HepG2 (cell line): ENCODE results near the gene CACNA1I. TPM values are rescaled to one million over a fixed set of nuclear protein-coding genes. Genes with fewer than 3 reads are reported as not detected.

Source experiments
- ATAC-seq: fragments of 200-7000 bp; cut with Tn5 transposase; 3 replicates; pipeline ENCODE4 v1.9.1; 2020; ENCODE audit warnings: mild to moderate bottlenecking, moderate library complexity
- BruUV-seq: library from RNA; stranded (reverse); fragments of 400-500 nt; replicated peaks from 2 replicates; lab custom pipeline; 2021; lab: Mats Ljungman, UMichigan
- CTCF ChIA-PET: fragments of 300-600 bp; formaldehyde crosslinking; extraction: SDS; loops from one replicate; lab custom pipeline; 2021; ENCODE audit warnings: low total read pairs, inconsistent platforms, low intra/inter-chr PET ratio; lab: Yijun Ruan, JAX
- POLR2A ChIA-PET: fragments of 350-600 bp; sonication (Branson Sonifier 250); formaldehyde crosslinking; loops from one replicate; lab custom pipeline; 2020; ENCODE audit warnings: antibody characterized with exemption, inconsistent platforms; lab: Yijun Ruan, JAX
- DNase-seq: peaks from one replicate; pipeline ENCODE4 v3.0.0-alpha.2; 2015; ENCODE audit warnings: low spot score
- FAIRE-seq: peaks from 3 replicates; lab custom pipeline; 2011; peaks lifted over from hg19 to GRCh38; lab: Jason Lieb, UNC
- H2AFZ ChIP-seq: one replicate; pipeline ENCODE4 v1.6.1; 2011; ENCODE audit warnings: low read length, inconsistent platforms
- H3K27ac ChIP-seq: fragments of 300-600 bp; 3 replicates; pipeline ENCODE4 v1.8.0; 2011; ENCODE audit warnings: mixed run types, mild to moderate bottlenecking, mixed read lengths, low read length, inconsistent platforms; ENCODE audit not compliant: insufficient read depth; ENCODE audit errors: extremely low read length
- H3K27me3 ChIP-seq, 2 experiments: fragments of 200-600 bp in 1 of 2; 2 replicates in 1 of 2; 3 replicates in 1 of 2; pipeline versions ENCODE4 v1.6.0 to v1.8.0; 2011; ENCODE audit warnings: low read length in 2 of 2, mild to moderate bottlenecking in 2 of 2, moderate library complexity in 2 of 2, inconsistent platforms in 1 of 2; ENCODE audit not compliant: insufficient read depth in 2 of 2, control insufficient read depth in 1 of 2
- H3K36me3 ChIP-seq, 2 experiments: fragments of 200-600 bp in 1 of 2; replicated peaks in 1 of 2; 2 replicates in 1 of 2; 3 replicates in 1 of 2; pipeline versions ENCODE4 v1.5.1 to v1.8.0; 2011; ENCODE audit warnings: low read length in 2 of 2, inconsistent platforms in 1 of 2; ENCODE audit not compliant: insufficient read depth in 2 of 2, control insufficient read depth in 1 of 2
- H3K4me1 ChIP-seq: 2 replicates; pipeline ENCODE4 v1.5.1; 2012; ENCODE audit warnings: low read length, inconsistent platforms; ENCODE audit not compliant: insufficient read depth
- H3K4me2 ChIP-seq: 2 replicates; pipeline ENCODE4 v1.6.0; 2011; ENCODE audit warnings: low read depth, low read length, inconsistent platforms
- H3K4me3 ChIP-seq, 3 experiments: fragments of 200-600 bp in 1 of 3; sonication (generic), shearing (Covaris generic) in 1 of 3; replicated peaks in 1 of 3; 2 replicates each; pipeline ENCODE4 v1.5.1; 2011 to 2016; ENCODE audit warnings: low read length in 3 of 3, inconsistent platforms in 2 of 3, low read depth in 2 of 3, mild to moderate bottlenecking in 2 of 3, control low read depth in 1 of 3, mixed read lengths in 1 of 3; ENCODE audit not compliant: insufficient read depth in 1 of 3
- H3K79me2 ChIP-seq: one replicate; pipeline ENCODE4 v1.6.1; 2011; ENCODE audit warnings: low read length, inconsistent platforms; ENCODE audit not compliant: insufficient read depth
- H3K9ac ChIP-seq: 2 replicates; pipeline ENCODE4 v1.6.0; 2011; ENCODE audit warnings: mild to moderate bottlenecking, low read depth, low read length, inconsistent platforms; ENCODE audit not compliant: insufficient read depth
- H3K9me3 ChIP-seq: 2 replicates; pipeline ENCODE4 v1.5.1; 2012; ENCODE audit warnings: mild to moderate bottlenecking, low read length
- H4K20me1 ChIP-seq: 2 replicates; pipeline ENCODE4 v1.6.0; 2011; ENCODE audit warnings: inconsistent platforms, mild to moderate bottlenecking, low read length, moderate library complexity; ENCODE audit not compliant: insufficient read depth
- ATF4 ChIP-seq, 2 experiments: fragments of 450-650 bp in 1 of 2; sonication (generic) in 1 of 2; formaldehyde crosslinking; IDR thresholded peaks; 2 replicates each; pipeline versions ENCODE4 v1.5.0 to v1.8.0; 2020 to 2022; ENCODE audit warnings: mild to moderate bottlenecking in 1 of 2, missing genetic modification reagents in 1 of 2
- CREB1 ChIP-seq, 2 experiments: fragments of 450-650 bp in 1 of 2; IDR thresholded peaks; 2 replicates each; pipeline ENCODE4 v1.6.1; 2016 to 2017; ENCODE audit warnings: control low read depth in 1 of 2, mild to moderate bottlenecking in 1 of 2, missing compliant biosample characterization in 1 of 2, missing genetic modification characterization in 1 of 2
- GFI1 ChIP-seq: sonication (generic); formaldehyde crosslinking; IDR thresholded peaks from 2 replicates; pipeline ENCODE4 v1.5.0; 2020; ENCODE audit warnings: missing genetic modification reagents, mild to moderate bottlenecking, borderline replicate concordance
- IKZF1 ChIP-seq: fragments of 450-650 bp; IDR thresholded peaks from 2 replicates; pipeline ENCODE4 v1.7.1; 2016
- PREB ChIP-seq: sonication (generic); formaldehyde crosslinking; IDR thresholded peaks from 2 replicates; pipeline ENCODE4 v1.4.0; 2020; ENCODE audit warnings: missing genetic modification reagents
- RBAK ChIP-seq: sonication (generic); formaldehyde crosslinking; IDR thresholded peaks from 2 replicates; pipeline ENCODE4 v1.5.1; 2020; ENCODE audit warnings: mild to moderate bottlenecking, missing genetic modification reagents
- SPEN ChIP-seq: sonication (generic); formaldehyde crosslinking; IDR thresholded peaks from 2 replicates; pipeline ENCODE4 v1.5.1; 2020; ENCODE audit warnings: low read depth, mild to moderate bottlenecking, missing genetic modification reagents
- SYNCRIP ChIP-seq: fragments of 200-400 bp; formaldehyde crosslinking; IDR thresholded peaks from 2 replicates; pipeline ENCODE4 v1.6.1; 2018; ENCODE audit warnings: mild to moderate bottlenecking, low read depth, low read length; ENCODE audit not compliant: insufficient read depth
- TIGD3 ChIP-seq: sonication (generic); formaldehyde crosslinking; IDR thresholded peaks from 2 replicates; pipeline ENCODE4 v1.5.1; 2020; ENCODE audit warnings: mild to moderate bottlenecking, missing genetic modification reagents, borderline replicate concordance
- ZNF354B ChIP-seq: sonication (generic); formaldehyde crosslinking; IDR thresholded peaks from 2 replicates; pipeline ENCODE4 v1.8.0; 2022; ENCODE audit warnings: mild to moderate bottlenecking, missing genetic modification reagents
- WGBS: methylation state at CpG from one replicate; pipeline ENCODE4 v1.1.6; 2017; ENCODE audit warnings: low lambda C conversion rate; 5-methylcytosine and 5-hydroxymethylcytosine counted together
- in situ Hi-C: cut with HindIII; loops from 2 replicates; pipeline ENCODE4 v1.10.0; 2017; ENCODE audit warnings: low pct_unique_long_range_greater_than_20kb; ENCODE audit not compliant: extremely low pct_ligation_motif_present
- intact Hi-C: fragments of 100-400 bp; cut with micrococcal nuclease; formaldehyde crosslinking; loops from one replicate; pipeline ENCODE4 v1.10.0; 2022; ENCODE audit not compliant: unreplicated experiment
- polyA plus RNA-seq, 8 experiments: library from polyadenylated mRNA; depleted of rRNA in 3 of 8; stranded (reverse) in 7 of 8; unstranded in 1 of 8; fragments of >200 nt; fragmentation: Illumina TruSeq in 4 of 8; extraction: Trizol in 4 of 8; gene quantifications; 2 replicates each; pipeline versions ENCODE4 v1.2.1 to v1.2.3, GENCODE V29; 2011 to 2016; ENCODE audit warnings: low read depth in 4 of 8, missing spikeins in 1 of 8, mixed read lengths in 1 of 8; ENCODE audit not compliant: insufficient read depth in 1 of 8
- total RNA-seq, 5 experiments: library from RNA; depleted of rRNA; stranded (reverse); fragments of >200 nt; fragmentation: Illumina TruSeq; extraction: Trizol; gene quantifications; 2 replicates each; pipeline ENCODE4 v1.2.3, GENCODE V29; 2016; ENCODE audit warnings: low read depth in 1 of 5

The CACNA1I gene
- total and polyA plus RNA-seq, 2 of the 13 experiments (the other 11 are each of a cell fraction or from before 2014, with no cell fraction given) = not detected

GRCh38 chr22:39648630-39648950, 78.0 kb downstream of the CACNA1I start:
- no peak for FAIRE-seq
- BruUV-seq = no TSS peak

GRCh38 chr22:39649500-39650089, 79.0 kb downstream of the CACNA1I start:
- intact Hi-C loops = no loop called here
- Histone ChIP-seq H3K9me3 (no peaks in the 10 kb centered on the region), H3K27me3 (peaks cover 15 to 22% of the 10 kb centered on the region in 2 experiments; a peak in 4 of 5 replicates), H3K27ac (no peak overlapping the region), H3K79me2 (no peaks in the 10 kb centered on the region), H2AFZ (no peak overlapping the region), H4K20me1 (no peaks in the 10 kb centered on the region; the same call in 1 of the 2 replicates), H3K36me3 (no peaks in the 10 kb centered on the region), H3K4me3 (no peak overlapping the region), H3K9ac (no peak overlapping the region)
- ATAC-seq (no peak), FAIRE-seq (no peak), DNase-seq (no peak)
- in situ Hi-C loops = no loop called here
- POLR2A ChIA-PET = no interaction called here
- 44% methylated on average over 31 of the region's 41 CpGs for WGBS
- no TSS peak for BruUV-seq
- CTCF ChIA-PET = no interaction called here
- no peak for TF ChIP-seq SPEN (CRISPR knock-in tag)
- TF ChIP-seq ATF4 (CRISPR knock-in tag; IDR thresholded peaks at IDR 0.05) = no peak
- TF ChIP-seq PREB (CRISPR knock-in tag) = no peak
- TF ChIP-seq SYNCRIP = no peak
- no peak for TF ChIP-seq ZNF354B (CRISPR knock-in tag)
- no peak for TF ChIP-seq TIGD3 (CRISPR knock-in tag)
- TF ChIP-seq, all 625 proteins: peak for 0
- H3K4me1 ChIP-seq = no peaks in the 10 kb centered on the region
- H3K4me2 ChIP-seq = no peak overlapping the region

More at GRCh38 chr22:39648630-39648950, 78.0 kb downstream of the CACNA1I start:
- DNase-seq = no peak
- Histone ChIP-seq H3K4me3 (no peak overlapping the region), H3K27me3 (peaks cover 15 to 20% of the 10 kb centered on the region in 2 experiments; a peak in 4 of 5 replicates), H3K9me3 (no peaks in the 10 kb centered on the region), H3K9ac (no peak overlapping the region), H3K4me1 (no peaks in the 10 kb centered on the region), H4K20me1 (no peaks in the 10 kb centered on the region; the same call in 1 of the 2 replicates), H3K79me2 (no peaks in the 10 kb centered on the region)
- in situ Hi-C loops = no loop called here
- POLR2A ChIA-PET = no interaction called here
- ATAC-seq = no peak
- 3% methylated on average over 4 of the region's 5 CpGs for WGBS
- no peak for TF ChIP-seq IKZF1
- TF ChIP-seq CREB1 (IDR thresholded peaks at IDR 0.05) = no peak
- no peak for TF ChIP-seq CREB1 (CRISPR knock-in tag; IDR thresholded peaks at IDR 0.05)
- no peak for TF ChIP-seq GFI1 (CRISPR knock-in tag)
- no peak for TF ChIP-seq RBAK (CRISPR knock-in tag)
- TF ChIP-seq, all 625 proteins: peak for 0
- H3K27ac ChIP-seq = no peak overlapping the region
- H3K36me3 ChIP-seq = no peaks in the 10 kb centered on the region
- intact Hi-C loops = no loop called here
- no peak overlapping the region for H3K4me2 ChIP-seq
- H2AFZ ChIP-seq = no peak overlapping the region
- CTCF ChIA-PET = no interaction called here
